Measurements from ENCODE around the gene ZNF71. TPM values are rescaled to one million over a fixed set of nuclear protein-coding genes. Genes with fewer than 3 reads are reported as not detected.

Gene ZNF71
- total and polyA plus RNA-seq, 2 of the 8 experiments (the other 6 are each of a cell fraction or from before 2014, with no cell fraction given) = 8.2 to 12.4 TPM

DNA sequence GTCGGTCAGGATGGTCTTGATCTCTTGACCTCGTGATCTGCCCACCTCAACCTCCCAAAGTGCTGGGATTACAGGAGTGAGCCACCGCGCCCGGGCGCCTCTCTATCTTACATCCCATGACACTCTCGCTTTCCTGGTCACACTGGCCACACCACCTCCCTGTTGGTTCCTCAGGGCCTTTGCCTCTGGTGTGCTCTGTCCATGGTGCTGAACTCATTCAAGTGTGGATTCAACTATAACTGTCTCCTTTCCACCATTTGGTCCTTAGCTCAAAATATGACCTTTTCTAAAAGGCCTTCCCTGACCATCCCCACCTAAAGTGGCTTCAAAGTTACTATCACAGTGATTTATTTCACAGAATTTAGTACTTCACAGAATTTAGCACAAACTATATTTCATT is 44.1 kb downstream of the ZNF71 start:
- H3K4me3 ChIP-seq (ENCODE audit: extremely low read depth in 1 of 4, insufficient read depth in 2 of 4, low read depth in 3 of 4, low read length in 4 of 4) = no peak overlapping the region
- H4K5ac ChIP-seq (ENCODE audit: insufficient read length, low read depth, low read length) = no peak overlapping the region
- H3K27me3 ChIP-seq (replicated peaks in 1 of 4; ENCODE audit: control insufficient read depth in 3 of 4, extremely low read depth in 1 of 4, insufficient read depth in 3 of 4, low read length in 3 of 4) = no peaks in the 10 kb centered on the region
- H4K91ac ChIP-seq (replicated peaks; ENCODE audit: insufficient read length, low read length) = no peak overlapping the region
- no peak overlapping the region for H2BK120ac ChIP-seq (replicated peaks; ENCODE audit: low read depth, low read length)
- no peak overlapping the region for H2AK5ac ChIP-seq (ENCODE audit: low read depth, low read length)
- POLR2A ChIA-PET (ENCODE audit: partially characterized antibody) = no interaction called here
- H3K14ac ChIP-seq (ENCODE audit: insufficient read length) = no peak overlapping the region
- H2BK20ac ChIP-seq (ENCODE audit: low read length) = no peak overlapping the region
- no peaks in the 10 kb centered on the region for H3K36me3 ChIP-seq (ENCODE audit: control insufficient read depth in 2 of 4, insufficient read depth in 4 of 4, low read length in 3 of 4)
- TF ChIP-seq GTF2F1 (IDR thresholded peaks at IDR 0.05; ENCODE audit: borderline replicate concordance, low read depth, low read length) = no peak
- TF ChIP-seq, protein P1, sequence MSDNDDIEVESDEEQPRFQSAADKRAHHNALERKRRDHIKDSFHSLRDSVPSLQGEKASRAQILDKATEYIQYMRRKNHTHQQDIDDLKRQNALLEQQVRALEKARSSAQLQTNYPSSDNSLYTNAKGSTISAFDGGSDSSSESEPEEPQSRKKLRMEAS (IDR thresholded peaks at IDR 0.05) = no peak
- TF ChIP-seq SAP30 (IDR thresholded peaks at IDR 0.05; ENCODE audit: insufficient read depth, insufficient replicate concordance, low read length) = no peak
- no peak for TF ChIP-seq CREB1 (IDR thresholded peaks at IDR 0.05)
- TF ChIP-seq SP2 (IDR thresholded peaks at IDR 0.05; ENCODE audit: low read length) = no peak
- no peak for TF ChIP-seq BCL11A (IDR thresholded peaks at IDR 0.05; ENCODE audit: low read depth in 2 of 2, low read length in 2 of 2)
- peaks cover 50 to 68% of the 10 kb centered on the region in 2 experiments for H3K9me3 ChIP-seq (ENCODE audit: insufficient read depth in 2 of 2, low read depth in 1 of 2, low read length in 1 of 2)
- no peaks in the 10 kb centered on the region for H3K79me1 ChIP-seq (ENCODE audit: low read depth, low read length)
- no peak overlapping the region for H3K27ac ChIP-seq (ENCODE audit: low read depth, low read length)
- H3K23ac ChIP-seq (ENCODE audit: insufficient read length) = no peak overlapping the region
- H4K8ac ChIP-seq (ENCODE audit: extremely low read depth, insufficient read depth, low read length) = no peak overlapping the region
- no peak overlapping the region for H3K4ac ChIP-seq (replicated peaks; ENCODE audit: insufficient read length, low read depth, low read length)
- no peaks in the 10 kb centered on the region for H3K23me2 ChIP-seq (ENCODE audit: low read depth, low read length)
- WGBS, 2 experiments (ENCODE audit: extremely low coverage in 1 of 2, insufficient coverage in 1 of 2, insufficient read length in 1 of 2, insufficient replicate concordance in 2 of 2, low coverage in 1 of 2, low lambda C conversion rate in 2 of 2, missing lambda C conversion rate in 1 of 2) = 91% methylated on average over 7 of the region's 7 CpGs; no CpG with 5 or more reads in 1 of the 2 experiments
- no peak overlapping the region for H3K18ac ChIP-seq (ENCODE audit: extremely low read depth, low read length)
- H2BK12ac ChIP-seq (ENCODE audit: low read depth, low read length) = no peak overlapping the region
- H3K79me2 ChIP-seq (ENCODE audit: control insufficient read depth in 1 of 2, insufficient read depth in 2 of 2, low read length in 2 of 2) = no peaks in the 10 kb centered on the region
- no peak overlapping the region for H3K4me2 ChIP-seq (ENCODE audit: insufficient read depth in 1 of 2, low read depth in 2 of 2, low read length in 2 of 2)
- no peak for FAIRE-seq
- no peak for DNase-seq (ENCODE audit: low read depth in 1 of 2, low spot score in 2 of 2)
- CTCF ChIA-PET (ENCODE audit: partially characterized antibody) = interaction anchor here (0.7 kb wide), 1 partner anchor 92 kb away, joined by 3 read pairs; no protein-coding TSS in a partner anchor
- no peak overlapping the region for H3K56ac ChIP-seq (replicated peaks; ENCODE audit: insufficient read length, low read depth, low read length)
- no peaks in the 10 kb centered on the region for H3K4me1 ChIP-seq (replicated peaks in 1 of 4; ENCODE audit: control insufficient read depth in 3 of 4, insufficient read depth in 4 of 4, low read length in 3 of 4)
- H2BK15ac ChIP-seq (ENCODE audit: low read length) = no peak overlapping the region
- no peaks in the 10 kb centered on the region for H4K20me1 ChIP-seq (replicated peaks in 1 of 2; ENCODE audit: control insufficient read depth in 1 of 2, insufficient read depth in 2 of 2, low read length in 2 of 2)
- H3K9ac ChIP-seq (replicated peaks in 1 of 4; ENCODE audit: extremely low read depth in 1 of 4, low read depth in 3 of 4, low read length in 3 of 4) = no peak overlapping the region
- no peak overlapping the region for H2BK5ac ChIP-seq (ENCODE audit: low read depth, low read length)
- no peak overlapping the region for H2AFZ ChIP-seq (ENCODE audit: low read length)

All from H1 (cell line).